NAMALWA (cell line): Measurements from ENCODE around the gene RPS29.
"Not testable (repeated sequence)": the region's sequence is repeated elsewhere in the genome, so short reads cannot be mapped to it uniquely, and the experiment has no call there.

ENCODE experiments used
- DNase-seq: peaks from one replicate; pipeline ENCODE4 v3.0.0-alpha.2; 2015; ENCODE audit warnings: low spot score

RPS29 gene

DNA sequence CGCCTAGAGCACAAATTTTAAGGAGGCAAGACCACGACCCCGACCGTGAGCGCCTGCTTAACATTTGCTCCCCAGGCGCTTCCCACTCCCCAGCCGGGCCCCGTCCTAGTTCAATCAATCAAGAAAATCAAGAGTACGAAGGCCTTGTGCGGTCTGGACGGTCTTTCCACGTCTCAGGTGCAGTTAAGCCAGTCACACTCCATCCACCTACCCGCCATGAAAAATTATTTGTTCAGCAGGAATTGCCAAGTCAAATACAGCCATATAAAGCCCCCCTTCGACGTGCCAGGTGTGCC lies 12.0 kb upstream of the RPS29 start:
- DNase-seq: no peak

DNA sequence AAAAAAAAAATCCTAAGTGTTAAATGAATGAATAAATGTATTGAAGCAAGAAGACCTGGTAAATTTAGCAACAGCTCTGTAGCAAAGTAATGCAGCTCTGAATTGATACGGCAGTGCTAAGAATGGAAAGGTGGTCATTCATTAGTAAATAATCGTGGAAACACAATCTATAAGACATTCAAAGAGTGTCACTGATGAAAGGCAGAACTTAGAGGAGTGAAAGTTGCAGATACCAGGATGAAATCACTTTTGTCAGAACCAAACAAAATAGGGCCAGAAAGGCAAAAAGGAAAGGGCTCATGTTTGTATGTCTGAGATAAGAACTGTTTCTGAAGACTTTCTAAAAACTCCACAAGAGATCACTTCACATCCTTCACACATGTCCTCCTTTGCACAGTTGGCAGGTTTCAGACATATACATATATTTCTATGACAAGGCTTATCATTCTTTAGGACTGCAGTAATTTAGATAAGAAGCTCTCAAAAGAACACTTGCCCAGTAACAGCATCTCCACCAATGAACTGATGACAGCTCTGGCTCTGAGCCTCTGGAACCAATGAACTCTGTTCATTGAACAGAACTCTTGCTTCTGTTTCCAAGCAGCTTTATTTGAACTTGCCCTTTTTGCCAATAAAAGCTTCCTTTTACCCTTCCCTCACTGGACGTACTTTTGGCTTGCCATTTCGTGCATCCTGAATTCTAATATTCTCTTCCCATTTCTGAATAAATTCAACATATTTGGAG lies 8.3 kb upstream of the RPS29 start:
- DNase-seq: no peak

DNA sequence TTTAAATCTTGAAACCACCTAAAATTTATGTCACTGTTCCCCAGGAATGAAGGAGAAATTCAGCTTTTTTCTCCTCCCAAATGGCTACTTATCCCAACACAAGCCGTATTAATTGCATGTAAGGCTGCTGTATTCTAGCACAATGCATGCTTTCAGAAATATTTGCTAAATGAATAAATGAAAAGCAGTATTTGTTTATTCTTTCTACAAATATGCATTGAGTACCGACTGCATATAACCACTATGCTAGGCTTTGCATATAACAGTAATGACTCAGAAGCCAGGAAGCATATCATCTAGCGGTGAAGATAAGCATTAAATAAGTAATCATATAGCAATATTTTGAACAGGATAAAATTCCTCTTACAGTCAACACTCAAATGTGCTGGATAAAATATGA lies 6.8 kb upstream of the RPS29 start:
- no peak for DNase-seq

DNA sequence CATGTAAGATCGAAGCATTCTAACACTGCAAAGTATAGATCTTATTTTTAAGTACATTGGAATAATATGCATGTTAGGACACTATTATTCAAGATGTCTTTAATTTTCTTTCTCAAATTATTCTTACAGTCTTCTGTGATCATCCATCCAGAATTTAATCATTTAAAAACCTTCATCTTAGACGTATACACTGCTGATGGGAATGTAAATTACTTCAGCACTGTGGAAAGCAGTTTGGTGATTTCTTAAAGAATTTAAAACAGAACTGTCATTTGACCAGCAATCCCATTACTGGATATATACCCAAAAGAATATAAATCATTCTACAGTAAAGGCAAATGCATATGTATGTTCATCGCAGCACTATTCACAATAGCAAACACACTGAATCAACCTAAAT lies 3.2 kb upstream of the RPS29 start:
- no peak for DNase-seq

DNA sequence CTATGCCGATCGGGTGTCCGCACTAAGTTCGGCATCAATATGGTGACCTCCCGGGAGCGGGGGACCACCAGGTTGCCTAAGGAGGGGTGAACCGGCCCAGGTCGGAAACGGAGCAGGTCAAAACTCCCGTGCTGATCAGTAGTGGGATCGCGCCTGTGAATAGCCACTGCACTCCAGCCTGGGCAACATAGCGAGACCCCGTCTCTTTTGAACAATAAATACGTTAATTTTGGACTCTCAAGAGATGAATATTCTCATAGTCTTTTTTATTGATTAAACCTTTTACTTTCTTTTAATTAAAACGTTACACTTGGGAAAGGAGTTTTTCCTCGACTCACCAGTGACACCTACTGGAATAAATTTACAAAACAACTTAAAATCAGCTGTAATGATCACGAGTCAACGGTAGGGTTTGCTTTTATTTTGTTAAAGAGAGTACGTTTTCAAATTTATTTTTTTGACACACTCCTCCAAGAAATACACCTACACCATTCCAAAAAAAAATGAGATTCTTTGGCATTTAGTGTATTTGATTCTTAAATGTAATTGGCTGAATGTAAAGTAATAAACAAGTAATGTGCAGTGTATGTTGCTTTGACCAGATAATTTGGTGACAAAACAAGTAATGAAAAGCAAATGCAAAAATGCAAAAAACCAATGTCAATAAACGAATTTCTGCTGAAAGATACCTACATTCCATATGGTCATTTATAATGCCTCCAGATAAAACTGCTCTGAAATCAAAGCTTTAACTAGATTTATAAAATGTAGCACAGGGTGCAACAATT lies 687 bp upstream of the RPS29 start:
- DNase-seq: peak; percentile 74

DNA sequence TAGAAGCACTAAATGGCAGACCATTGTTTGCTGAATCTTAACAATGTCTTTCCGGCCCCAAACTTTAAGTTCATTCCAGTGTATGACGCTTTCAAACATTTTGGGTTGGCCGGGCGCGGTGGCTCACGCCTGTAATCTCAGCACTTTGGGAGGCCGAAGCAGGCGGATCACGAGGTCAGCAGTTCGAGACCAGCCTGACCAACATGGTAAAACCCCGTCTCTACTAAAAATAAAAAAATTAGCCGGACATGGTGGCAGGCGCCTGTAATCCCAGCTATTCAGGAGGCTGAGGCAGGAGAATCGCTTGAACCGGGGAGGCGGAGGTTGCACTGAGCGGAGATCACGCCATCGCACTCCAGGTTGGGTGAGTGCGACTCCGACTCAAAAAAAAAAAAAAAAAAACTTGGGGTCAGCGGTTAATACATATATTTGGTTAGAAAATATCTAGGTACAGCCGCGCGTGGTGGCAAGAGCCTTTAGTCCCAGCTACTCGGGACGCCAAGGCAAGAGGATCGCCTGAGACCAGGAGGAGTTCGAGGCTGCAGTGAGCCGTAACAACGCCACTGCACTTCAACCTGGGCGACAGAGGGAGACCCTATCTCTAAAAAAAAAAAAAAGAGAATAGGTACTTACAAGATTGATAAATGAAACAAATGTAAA lies 1.1 kb downstream of the RPS29 start:
- DNase-seq: not testable (repeated sequence)

DNA sequence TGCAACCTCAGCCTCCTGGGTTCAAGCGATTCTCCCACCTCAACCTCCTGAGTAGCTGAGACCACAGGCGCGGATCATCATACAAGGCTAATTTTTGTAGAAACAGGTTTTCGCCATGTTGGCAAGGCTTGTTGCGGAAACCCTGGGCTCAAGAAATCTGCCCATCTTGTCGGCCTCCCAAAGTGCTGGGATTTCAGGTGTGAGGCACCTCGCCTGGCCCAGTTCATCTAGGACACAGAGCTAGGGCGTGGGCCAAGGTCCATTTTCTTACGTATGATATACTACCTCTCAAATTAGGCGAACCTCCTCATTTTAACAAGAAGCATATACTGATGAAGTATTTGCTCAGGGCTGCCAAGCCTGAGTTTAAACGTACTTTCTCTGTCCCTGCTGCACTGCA lies 2.1 kb downstream of the RPS29 start:
- no peak for DNase-seq

DNA sequence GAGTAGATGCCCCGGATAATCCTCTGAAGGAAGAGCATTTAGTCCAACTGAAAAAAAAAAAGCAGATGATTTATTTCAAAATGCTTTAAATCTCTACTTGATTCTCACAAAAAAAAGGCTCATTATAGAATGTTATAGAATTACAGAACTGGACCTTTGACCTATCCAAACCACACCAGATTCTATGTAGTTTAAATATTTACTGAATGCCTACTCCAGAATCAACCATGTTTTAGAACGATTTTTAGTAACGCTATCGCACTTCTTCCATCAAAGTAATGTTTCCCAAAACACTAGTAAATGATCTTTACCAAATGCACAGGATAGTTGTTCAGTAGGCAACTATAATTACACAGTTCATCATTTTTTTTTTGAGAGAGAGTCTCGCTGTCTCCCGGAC lies 2.6 kb downstream of the RPS29 start:
- DNase-seq: no peak

DNA sequence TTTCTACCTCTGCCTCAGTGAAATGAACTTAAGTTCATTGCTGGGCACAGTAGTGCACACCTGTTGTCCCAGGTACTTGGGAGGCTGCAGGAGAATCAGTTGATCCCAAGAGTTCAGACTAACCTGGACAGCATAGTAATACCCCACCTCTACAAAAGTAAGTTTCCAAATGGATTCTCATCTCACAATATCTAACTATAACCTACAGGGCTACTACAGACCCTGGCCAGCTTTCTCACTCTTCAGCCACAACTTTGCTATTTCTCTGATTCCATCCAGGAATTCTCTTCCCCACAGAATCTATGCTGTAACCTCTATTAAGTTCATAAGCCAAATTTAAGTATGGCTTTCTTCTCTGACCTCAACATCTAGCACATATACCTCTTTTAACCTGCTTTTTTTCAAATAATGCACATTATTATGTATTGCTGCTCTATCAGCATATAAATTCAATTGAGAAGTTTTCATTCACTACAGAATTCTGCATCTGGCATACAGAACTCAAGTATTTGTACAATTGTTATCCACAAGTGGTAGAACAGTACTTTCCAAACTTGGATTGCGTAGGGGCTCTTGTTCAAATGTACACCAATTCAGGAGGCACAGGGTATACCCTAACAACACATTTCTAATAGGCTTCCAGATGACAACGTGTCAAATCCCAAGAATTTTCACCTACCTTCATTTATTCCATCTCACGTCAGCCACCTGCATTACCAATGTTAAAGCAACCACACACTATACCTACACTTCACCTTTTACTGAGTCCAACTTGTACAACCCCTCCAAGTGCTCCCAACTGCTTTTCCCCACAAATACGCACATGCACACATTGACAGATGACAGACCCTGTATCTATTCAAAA lies 3.8 kb downstream of the RPS29 start:
- no peak for DNase-seq

DNA sequence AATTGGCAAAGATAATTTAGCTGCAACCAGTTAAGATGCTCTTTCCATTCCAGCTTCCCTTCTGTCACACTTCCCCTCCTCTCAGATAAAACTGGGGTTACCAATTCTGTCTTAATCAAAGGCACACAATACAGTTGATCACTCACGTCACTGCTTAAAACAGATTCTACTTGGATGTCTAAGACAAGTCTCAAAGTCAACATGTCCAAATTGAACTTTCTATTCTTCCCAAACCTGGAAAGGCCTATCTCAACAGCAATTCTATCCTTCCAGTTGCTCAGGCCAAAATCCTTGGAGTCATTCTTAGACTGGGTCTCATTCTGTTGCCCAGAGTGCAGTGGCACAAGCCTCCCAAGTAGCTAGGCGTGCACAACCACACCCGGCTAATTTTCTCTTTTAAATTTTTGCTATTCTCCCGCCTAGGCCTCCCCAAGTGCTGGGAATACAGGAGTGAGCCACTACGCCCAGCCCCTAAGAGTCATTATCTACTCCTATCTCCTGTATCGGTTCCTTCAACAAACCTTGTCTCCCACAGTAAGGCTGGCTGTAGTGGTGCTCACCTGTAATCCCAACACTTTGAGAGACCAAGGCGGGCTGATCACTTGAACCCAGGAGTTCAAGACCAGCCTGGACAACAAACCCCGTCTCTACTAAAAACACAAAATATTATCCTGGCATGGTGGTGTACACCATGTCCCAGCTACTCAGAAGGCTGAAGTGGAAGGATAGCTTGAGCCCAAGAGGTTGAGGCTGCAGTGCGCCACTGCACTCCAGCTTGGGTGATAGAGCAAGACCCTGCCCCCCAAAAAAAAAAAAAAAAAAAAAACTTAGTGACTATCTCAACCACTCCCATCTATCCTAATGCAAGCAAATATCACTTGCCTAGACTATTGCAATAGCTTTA lies 4.7 kb downstream of the RPS29 start:
- DNase-seq: no peak

DNA sequence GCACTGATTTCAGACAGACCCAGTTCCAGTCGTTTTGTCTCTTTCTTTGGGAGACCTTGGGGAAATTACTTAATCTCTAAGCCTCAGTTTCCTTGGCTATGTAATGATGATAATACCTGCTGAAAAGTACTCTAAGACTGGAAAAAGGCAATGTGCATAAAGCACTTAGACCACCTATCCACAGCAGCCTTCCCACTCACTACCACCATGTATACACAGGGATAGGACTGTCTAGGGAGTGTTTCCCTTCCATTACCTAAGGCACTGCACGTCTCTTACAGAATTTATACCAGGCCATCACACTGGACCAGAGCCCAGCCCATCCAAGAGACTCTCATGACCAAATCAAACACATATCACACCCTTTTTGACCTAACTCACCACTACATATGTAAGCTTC lies 6.3 kb downstream of the RPS29 start:
- no peak for DNase-seq

DNA sequence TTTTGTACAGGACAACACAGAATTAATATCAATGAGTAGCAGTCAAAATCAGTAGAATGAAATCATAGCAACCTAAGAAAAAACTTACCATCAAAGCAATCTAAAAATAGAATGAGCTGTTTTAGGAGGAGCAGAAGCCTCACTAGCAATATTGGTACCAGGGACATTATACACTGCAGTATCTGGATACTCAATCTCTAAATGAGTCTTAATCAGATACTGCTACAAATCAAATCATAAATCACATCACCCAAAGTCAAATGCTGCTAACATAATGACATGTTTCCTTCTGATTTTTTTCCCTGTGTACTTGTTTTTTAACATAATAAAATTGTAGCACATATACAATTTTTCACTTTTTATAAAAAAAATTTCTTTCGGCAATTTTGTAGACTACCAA lies 8.0 kb downstream of the RPS29 start:
- DNase-seq: no peak

DNA sequence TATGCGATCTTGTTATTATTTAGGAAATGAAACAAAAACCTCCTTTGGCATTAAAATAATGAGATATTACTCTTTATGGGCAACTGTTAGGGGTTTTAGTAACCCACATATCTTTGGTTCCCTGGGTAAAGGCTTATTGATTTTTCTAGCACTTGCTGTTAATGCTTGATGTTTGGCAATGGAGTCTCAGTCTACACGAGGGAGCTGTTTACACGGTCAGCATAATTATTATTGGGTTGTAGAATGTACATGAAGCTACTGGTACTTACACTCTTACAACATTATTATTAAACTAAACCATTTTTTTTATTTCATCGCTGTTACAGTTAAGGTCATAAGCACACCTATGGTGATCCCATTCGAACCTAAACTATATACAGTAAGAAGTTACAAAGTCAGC lies 12.1 kb downstream of the RPS29 start:
- DNase-seq: no peak

DNA sequence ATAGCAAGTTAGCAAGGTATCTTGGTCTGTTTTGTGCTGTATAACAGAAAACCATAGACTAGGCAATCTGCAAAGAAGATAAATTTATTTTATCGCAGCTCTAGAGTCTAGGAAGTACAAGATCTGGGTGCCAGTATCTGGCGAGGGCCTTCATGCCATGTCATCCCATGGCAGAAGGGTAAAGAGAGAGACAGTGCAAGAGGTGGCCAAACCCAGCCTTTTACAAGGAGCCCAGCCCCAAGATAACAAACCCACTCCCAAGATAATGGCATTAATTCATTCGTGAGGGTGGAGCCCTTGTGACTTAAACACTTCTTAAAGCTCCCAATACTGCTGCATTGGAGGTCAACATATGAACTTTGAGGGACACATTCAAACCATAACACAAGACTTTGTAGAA lies 16.9 kb downstream of the RPS29 start:
- no peak for DNase-seq

DNA sequence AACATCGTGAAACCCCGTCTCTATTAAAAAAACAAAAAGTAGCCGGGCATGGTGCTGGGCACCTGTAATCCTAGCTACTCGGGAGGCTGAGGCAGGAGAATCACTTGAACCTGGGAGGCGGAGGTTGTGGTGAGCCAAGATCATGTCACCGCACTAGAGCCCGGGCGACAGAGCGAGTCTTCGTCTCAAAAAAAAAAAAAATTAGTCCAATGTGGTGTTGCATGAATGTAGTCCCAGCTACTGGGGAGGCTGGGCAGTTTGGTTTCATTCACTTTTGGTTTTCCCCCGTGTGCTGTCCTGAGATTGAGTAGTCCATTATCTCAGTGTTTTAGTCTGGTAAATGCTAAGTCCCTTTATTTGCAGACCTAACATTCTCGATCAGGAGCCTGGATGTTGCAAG lies 19.5 kb downstream of the RPS29 start:
- DNase-seq: no peak

DNA sequence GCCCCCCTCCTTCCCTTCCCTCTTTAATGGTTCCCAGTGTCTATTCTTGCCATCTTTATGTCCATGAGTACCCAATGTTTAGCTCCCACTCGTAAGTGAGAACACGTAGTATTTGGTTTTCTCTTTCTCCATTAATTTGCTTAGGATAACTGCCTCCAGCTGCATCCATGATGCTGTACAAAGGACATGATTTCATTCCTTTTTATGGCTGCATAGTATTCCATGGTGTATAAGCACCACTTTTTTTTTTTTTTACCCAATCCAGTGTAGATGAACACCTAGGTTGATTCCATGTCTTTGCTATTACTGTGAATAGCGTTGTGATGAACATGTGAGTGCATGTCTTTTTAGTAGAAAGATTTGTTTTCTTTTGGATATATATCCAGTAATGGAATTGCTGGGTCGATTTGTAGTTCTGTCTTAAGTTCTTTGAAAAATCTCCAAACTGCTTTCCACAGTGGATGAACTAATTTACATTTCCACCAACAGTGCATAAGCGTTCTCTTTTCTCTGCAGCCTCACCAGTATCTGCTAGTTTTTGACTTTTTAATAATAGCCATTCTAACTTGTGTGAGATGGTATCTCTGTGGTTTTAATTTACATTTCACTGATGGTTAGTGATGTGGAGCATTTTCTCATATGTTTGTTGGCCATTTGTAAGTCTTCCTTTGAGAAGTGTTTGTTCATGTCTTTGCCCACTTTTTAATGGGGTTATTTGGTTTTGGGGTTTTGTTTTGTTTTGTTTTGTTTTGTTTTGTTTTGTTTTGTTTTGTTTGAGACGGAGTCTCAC lies 26.0 kb downstream of the RPS29 start:
- DNase-seq: no peak

DNA sequence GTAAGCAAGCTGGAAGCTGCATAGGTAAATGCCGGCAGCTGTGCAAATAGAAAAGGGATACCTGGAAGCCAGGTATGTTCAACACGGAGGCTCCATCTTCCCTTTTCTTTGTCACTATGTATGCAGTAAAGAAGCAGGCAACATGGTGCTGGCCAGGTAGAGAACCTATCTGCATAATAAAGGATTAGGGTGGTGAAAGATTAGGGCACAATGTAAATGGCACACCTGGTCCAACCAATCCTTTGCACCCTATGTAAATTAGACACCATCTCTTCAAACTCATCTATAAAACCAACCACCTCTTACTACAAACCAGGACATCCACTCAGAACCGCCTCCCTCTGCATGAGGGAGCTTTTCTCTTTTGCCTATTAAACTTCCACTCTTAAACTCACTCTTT lies 32.3 kb downstream of the RPS29 start:
- no peak for DNase-seq

DNA sequence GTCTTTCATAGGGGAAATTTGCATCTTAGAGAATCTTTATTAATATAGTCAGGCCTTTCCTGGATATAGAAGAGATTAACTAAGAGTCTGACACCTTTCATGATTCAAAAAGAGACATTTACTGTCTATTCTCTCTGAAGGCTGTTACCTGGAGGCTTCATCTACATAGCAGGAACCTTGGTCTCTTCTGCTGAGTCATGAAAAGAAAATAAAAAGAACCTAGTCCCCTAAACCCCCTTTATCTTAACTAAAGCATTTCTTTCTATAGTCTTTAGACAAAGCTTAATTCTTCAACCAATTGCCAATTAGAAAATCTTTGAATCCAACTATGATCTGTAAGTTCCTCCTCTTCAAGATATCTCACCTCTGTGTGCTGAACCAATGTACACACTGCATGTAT lies 33.1 kb downstream of the RPS29 start:
- DNase-seq: no peak

DNA sequence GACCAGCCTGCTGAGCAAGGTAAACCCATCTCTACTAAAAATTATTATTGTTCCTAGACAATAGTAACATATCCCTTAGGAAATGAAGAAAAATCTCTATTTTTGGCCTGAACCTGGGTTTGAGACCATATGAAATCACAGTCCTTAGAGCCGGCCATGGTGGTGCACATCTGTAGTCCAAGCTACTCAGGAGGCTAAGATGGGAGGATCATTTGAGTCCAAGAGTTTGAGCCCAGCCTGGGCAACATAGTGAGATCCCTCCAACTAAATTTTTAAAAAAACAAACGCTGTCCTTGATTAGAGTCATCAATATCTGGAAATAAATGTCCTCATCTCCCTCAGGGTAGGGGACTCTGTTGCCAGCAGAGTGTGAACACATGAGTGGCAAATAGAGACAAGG lies 34.6 kb downstream of the RPS29 start:
- no peak for DNase-seq
